ENCODE data around the gene PDCD2L.
"Not testable (repeated sequence)": the region's sequence is repeated elsewhere in the genome, so short reads cannot be mapped to it uniquely, and the experiment has no call there.

Gene PDCD2L

DNA sequence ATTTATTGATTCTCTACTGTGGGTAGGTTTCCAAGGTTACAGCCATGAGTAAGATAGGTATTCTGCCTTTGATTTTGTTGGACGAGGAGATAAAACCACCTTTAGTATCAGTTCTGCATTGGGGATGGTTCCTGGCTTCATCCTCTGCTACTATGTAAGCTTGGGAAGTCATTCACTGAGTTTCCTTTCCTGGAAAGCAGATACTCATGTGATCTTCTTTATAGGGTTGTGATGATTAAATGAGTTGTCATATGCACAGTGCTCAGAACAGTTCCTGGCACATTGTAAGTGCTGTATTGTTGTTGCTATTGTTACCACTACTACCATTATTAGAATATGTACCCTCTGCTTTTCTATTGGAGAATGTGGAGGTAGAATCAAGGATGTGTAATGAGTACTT, 64.2 kb downstream of the PDCD2L start:
- no peak for TF ChIP-seq CTCF (conservative IDR thresholded peaks at IDR 0.05; ENCODE audit: control insufficient read depth, insufficient read depth, low read depth, low read length)
- H3K4me3 ChIP-seq (ENCODE audit: control insufficient read depth, low read depth, low read length), result no peak overlapping the region
- peak; percentile 46 for DNase-seq (ENCODE audit: low read depth)

- DNase-seq (ENCODE audit: low read depth); H3K4me3 ChIP-seq (ENCODE audit: control insufficient read depth, low read depth, low read length): not testable (repeated sequence)
Measured at GRCh38 chr19:34469026-34469425, 64.8 kb downstream of the PDCD2L start.

DNA sequence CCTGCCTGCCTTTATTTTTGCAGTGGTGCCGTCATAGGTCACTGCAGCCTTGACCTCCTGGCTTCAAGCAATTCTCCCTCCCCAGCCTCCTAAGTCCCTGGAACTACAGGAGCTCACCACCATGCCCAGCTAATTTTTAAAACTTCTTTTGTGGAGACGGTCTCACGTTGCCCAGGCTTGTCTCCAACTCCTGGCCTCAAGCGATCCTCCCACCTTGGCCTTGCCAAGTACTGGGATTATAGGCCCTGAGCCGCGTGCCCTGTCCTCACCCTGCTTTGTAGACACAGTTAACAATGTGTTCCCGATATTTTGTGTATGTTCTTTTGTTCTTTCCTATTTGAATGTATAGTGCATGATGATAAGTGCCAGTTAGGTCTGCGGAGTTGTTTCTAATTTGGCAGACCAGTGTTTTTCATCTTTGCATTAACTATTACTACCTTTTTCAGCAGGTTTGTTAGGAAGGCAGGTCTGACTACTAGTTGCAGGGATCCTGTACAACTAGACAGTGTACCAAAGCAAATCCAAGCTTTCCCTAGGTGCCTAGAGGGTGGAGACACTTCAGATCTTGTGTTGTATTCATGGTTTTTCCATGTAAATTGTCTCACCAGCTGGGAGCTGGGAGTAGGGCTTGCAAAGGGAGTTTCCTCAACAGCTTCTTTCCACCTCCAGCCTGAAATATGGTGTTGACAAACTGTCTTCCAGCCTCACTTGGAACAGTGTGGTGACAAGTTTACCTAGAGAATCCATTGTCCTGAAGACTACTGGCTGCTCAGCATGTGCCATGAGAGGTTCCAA, 67.9 kb downstream of the PDCD2L start:
- H3K4me3 ChIP-seq (ENCODE audit: control insufficient read depth, low read depth, low read length), result no peak overlapping the region
- DNase-seq (ENCODE audit: low read depth), result no peak

GRCh38 chr19:34474233-34474989, 70.2 kb downstream of the PDCD2L start:
- no peak for TF ChIP-seq CTCF (conservative IDR thresholded peaks at IDR 0.05; ENCODE audit: control insufficient read depth, insufficient read depth, low read depth, low read length)
- no peak overlapping the region for H3K4me3 ChIP-seq (ENCODE audit: control insufficient read depth, low read depth, low read length)
- DNase-seq (ENCODE audit: low read depth), result peak; percentile 40

More for the DNA sequence above, 67.9 kb downstream of the PDCD2L start:
- TF ChIP-seq CTCF (conservative IDR thresholded peaks at IDR 0.05; ENCODE audit: control insufficient read depth, insufficient read depth, low read depth, low read length), result no peak

- peak; percentile 92 for DNase-seq (ENCODE audit: low read depth)
- no peak overlapping the region for H3K4me3 ChIP-seq (ENCODE audit: control insufficient read depth, low read depth, low read length)
- no peak for TF ChIP-seq CTCF (conservative IDR thresholded peaks at IDR 0.05; ENCODE audit: control insufficient read depth, insufficient read depth, low read depth, low read length)
Measured at GRCh38 chr19:34475026-34475974, 71.1 kb downstream of the PDCD2L start.
